Stimulated activated CD8-positive, alpha-beta memory T cell treated with anti-CD3 and anti-CD28 coated beads, Interleukin-2, amount 100 ng/mL, for 48 hours (primary cell): Measurements from ENCODE around the gene CDH15.
"Not testable (repeated sequence)": the region's sequence is repeated elsewhere in the genome, so short reads cannot be mapped to it uniquely, and the experiment has no call there.

ENCODE experiments used
- DNase-seq, 2 donors: peaks; one replicate each; pipeline ENCODE4 v3.0.0-alpha.2; 2020; ENCODE audit warnings: low read depth in 2 of 2

CDH15 gene

GRCh38 chr16:89155851-89156739 lies 15.5 kb upstream of the CDH15 start:
- DNase-seq = no peak

DNA sequence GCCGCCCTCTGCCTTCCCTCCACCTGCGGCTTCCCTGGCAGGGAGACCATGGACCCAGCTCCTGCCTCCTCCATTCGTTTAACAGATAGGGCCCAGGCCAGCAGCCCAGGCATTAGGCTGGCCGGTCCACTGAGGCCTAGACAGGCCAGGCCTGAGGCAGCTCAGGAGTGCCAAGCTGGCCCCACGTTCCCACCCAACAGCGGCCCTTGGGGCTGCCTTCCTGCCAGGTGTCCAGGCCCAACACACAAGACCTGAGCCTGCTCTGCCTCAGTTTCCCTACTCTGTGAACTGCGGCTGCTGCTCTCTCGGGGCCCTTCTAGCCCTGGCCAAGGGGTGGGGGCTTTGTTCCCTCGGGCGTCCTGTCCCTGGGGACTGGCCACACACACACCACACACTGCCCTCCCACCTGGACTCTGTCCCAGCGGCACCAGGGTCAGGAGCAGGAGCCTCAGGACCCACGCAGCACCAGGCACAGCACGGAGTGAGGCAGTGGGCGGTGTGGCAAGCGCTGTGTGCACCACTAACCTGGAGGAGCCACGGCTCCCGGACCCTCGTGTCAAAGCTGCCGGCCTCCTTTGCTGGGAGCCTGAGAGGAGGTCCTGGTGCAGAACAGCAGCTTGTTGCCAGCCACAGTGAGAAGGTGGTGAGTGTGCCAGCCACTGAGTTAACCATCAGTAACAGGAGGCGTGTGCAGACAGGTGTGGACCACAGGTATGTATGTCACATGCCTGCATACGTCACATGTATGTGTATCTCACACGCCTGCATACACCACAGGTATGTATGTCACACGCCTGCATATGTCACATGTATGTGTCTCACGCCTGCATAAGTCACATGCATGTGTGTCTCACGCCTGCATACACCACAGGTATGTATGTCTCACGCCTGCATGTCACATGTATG lies 14.6 kb upstream of the CDH15 start:
- DNase-seq = no peak

- no peak for DNase-seq
Measured at GRCh38 chr16:89157778-89158177, 13.8 kb upstream of the CDH15 start.

DNA sequence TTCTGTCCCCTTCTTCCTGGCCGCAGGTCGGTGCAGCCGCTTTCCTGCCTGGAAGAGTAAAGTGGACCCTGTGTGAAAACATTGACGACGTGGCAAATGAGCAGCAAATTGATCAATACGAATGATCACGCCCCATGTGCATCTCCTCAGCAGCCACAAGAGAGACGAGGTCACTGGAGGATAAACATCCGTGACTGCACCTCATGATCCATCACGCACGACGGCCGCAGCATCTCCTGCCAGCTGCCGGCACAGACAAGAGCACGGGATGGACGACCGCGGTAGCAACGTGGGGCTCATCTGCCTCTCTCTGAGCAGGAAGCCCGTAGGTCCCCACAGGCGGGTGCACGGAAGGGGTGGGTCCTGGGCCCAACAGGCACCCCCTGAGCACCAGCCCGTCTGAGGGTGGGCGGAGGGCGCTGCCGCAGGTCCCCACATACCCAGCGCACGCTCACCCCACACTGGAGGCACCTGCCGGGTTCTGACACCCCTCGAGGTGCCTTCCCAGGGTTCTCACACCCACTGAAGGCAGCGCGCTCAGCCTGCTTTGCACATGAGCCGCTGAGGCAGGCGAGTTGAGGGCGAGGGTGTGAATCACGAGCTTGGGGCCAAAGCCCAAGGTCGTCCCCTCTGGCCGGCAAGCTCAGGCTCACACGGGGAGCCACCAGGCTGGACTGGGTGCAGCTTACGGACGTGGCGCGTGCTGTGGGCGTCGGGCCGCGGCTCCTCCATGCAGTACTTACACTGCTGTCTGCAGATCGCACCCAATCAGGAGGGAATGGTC lies 12.3 kb upstream of the CDH15 start:
- DNase-seq = no peak

DNA sequence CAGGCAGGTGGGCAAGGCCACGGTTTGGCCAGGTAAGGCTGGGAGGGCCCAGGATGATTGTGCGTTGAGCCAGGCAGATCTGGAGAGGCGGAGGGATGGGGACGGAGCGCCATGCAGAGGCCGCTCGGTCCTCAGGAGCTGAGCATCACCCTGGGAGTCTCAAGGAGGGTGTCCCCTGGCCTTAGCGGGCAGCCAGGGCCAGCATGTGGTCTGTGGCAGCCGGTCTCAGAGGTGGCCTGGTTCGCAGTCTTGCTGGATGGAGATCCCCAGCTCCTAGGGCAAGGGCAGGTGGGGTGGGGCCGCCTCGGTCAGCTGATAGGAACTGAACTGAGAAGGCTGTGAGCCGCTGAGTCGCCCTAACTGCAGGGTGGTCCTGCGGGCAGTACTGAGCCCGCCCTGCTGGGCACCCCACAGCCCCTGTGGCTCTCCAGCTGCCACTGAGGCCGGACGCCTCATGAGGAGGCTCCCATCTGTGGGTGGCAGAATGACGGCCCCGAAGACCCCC lies 11.6 kb upstream of the CDH15 start:
- DNase-seq = no peak

DNA sequence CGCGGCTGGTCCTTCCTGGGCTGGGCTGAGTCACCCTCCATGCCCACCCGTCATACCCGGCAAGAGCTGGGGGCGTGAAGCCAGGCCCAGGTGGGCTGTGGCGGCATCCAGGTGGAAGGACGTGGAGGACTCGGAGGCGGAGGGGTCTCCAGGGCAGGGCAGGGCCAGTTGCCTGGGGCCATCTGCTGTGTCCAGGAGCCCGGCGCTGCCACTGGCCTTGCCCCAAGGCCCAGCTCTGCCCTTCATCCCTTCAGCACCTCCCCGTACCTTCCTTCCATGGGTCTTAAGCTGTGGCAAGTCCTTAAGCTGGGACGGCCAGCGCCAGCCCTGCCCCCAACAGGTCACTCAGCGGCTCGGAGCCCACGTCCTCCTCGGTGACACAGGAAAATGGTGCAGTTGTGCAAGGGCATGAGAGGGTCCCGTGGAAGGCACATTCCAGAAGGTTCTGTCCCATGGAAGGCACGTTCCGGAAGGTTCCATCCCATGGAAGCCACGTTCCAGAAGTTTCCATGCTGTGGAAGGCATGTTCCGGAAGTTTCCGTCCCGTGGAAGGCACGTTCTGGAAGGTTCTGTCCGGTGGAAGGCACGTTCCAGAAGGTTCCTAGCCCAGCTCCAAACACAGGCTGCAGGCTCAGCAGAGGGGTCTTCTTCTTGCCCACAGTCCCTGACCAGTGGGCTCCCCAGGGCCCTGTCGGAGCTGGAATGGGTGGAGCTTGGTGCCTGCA lies 10.4 kb upstream of the CDH15 start:
- no peak for DNase-seq

- no peak for DNase-seq
Measured at GRCh38 chr16:89161763-89162713, 9.5 kb upstream of the CDH15 start.

GRCh38 chr16:89163297-89163696 lies 8.3 kb upstream of the CDH15 start:
- DNase-seq = no peak

- no peak for DNase-seq
Measured at GRCh38 chr16:89164436-89164835, 7.1 kb upstream of the CDH15 start.

DNA sequence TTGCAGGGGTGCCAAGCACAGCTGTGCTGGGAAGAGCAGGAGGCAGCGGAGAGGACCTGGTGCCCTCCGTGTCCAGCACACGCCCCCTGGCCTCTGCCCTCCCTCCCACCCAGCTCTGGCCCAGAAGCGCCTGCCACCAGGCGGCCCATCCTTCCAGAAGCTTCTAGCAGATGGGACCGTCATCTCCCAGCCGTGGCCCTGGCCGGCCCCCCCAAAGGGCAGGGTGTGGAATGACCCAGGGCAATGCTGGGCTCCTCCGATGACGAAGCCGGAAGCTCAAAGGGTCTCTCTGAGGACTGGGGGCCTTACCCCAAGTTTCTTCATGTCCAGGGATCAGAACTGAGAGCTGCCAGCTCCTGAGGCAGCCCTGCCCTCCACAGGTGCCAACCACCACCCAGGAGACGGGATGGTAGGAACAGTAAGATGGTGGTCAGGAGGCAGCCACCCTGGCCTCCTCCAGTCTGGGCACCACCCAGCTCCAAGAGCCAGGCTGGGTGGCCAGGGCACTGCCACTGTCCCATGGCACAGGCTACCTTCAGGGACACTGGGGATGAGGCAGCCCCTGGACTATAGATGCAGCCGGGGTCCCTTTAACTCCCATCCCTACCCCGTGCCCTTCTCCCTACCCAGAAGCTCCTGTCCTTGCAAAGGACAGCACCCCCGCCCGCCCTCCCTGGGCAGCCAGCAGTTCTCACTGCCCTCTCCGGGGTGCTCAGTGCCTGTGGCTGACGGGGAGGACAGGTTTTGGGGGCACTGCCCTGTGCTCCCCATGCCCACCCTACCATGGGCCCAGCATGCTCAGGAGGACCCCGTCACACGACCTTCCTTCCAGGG lies 6.5 kb upstream of the CDH15 start:
- DNase-seq = no peak

DNA sequence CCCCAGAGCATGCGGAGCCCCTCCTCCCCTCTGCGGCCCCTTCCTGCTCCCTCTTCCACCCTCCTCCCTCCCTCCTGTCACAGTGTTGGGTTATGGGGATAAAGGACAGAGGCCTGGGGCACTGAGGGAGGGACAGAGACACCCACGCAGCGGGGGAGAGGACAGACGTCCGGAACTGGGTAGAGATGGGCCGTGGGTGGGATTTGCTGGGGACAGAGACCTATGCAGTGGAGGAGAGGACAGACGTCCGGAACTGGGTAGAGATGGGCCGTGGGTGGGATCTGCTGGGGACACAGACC lies 5.9 kb upstream of the CDH15 start:
- not testable (repeated sequence) for DNase-seq

GRCh38 chr16:89166696-89167424 lies 4.7 kb upstream of the CDH15 start:
- DNase-seq = no peak

GRCh38 chr16:89167425-89167941 lies 4.1 kb upstream of the CDH15 start:
- DNase-seq = peak; percentile 87 to 90

DNA sequence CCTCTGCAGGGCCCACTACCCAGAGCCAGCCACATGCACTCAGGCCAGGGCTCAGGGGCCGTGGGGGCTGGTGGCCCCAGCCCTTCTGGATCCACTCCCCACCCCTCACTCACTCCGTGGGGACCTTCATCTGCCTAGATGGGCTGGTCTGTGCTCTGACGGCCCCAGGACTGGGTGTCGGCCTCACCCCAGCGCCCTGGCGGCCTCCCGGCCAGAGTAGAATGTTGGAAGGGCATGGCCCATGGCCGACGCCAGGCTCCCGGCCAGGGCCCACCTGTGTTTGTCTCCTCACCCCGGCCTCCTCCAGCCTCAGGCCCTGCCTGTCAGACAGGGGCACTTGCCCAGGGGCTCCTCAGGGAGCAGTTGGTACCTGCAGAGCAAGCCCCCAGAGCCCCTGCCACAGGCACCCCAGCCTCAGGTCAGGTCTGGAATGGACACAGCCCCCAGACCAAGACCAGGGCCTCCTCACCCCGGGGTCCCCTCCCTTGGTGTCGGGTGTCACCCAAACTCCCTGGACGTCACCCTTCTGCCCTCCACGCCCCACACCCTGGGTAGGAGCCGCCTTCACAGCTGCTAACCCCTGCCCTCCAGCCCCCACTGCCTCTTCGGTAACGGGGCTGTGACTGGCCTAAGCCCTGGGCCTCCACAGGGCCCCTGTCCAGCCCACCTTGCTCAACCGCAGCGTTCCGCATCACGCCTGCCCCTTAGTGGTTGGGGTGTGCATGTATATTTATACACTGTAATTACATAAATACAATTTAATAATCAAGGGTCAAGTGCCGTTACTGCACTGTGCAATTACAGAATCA lies 3.0 kb upstream of the CDH15 start:
- DNase-seq = no peak

DNA sequence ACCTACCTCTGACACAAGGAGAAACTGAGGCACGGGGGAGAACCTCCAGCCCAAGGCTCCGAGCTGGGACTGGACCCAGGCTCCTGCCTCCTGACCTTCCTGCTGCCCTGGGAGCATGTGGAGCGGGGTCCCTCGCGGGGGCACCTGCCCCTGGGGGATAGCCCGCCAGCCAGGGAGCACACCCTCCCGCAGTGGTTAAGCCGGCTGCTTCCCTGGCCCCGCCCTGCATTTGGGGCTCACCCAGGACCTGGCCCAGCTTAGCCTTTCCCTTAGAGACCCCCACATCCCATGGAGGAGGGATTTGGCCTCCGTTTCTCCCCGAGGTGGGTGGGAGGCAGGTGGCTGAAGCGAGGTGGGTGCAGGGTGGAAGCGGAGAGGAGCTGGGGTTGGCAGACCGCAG lies 1.8 kb upstream of the CDH15 start:
- DNase-seq = no peak

GRCh38 chr16:89170346-89171215 lies 967 bp upstream of the CDH15 start:
- peak in 1 of 2 donors; percentile 20 for DNase-seq

DNA sequence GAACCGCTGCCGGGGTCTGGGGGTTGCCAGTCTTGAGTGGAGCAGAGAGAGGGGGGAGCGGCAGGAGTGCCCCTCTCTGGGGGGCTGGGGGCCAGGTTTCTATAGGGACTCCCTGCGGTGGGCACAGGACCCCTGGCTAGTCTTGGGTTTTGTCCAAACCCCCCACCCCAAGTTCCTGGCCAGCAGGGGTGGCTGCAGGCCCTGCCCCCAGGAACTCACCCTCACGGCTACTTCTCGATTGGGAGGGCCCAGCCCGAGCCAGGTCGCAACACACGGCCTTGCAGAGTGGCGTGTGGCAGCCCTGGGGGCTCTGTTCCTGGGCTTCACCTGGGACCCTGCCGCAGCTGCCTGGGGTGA lies 601 bp downstream of the CDH15 start:
- DNase-seq = no peak
